Thymus (tissue), 11 donors: ENCODE results near the gene AJAP1. TPM values are rescaled to one million over a fixed set of nuclear protein-coding genes. Genes with fewer than 3 reads are reported as not detected.

ENCODE experiments used
- DNase-seq, 9 donors: peaks; one replicate each; pipeline ENCODE4 v3.0.0-alpha.2; 2013; ENCODE audit warnings: low spot score in 9 of 9, low read depth in 6 of 9, missing footprints in 1 of 9
- H3K27ac ChIP-seq, 2 donors: one replicate each; pipeline ENCODE4 v1.5.1; 2013; ENCODE audit warnings: control low read depth in 1 of 2, low read depth in 1 of 2, low read length in 1 of 2, mild to moderate bottlenecking in 1 of 2, moderate library complexity in 1 of 2
- H3K27me3 ChIP-seq, 2 donors: one replicate each; pipeline ENCODE4 v1.5.1; 2013; ENCODE audit warnings: low read length in 1 of 2; ENCODE audit not compliant: control insufficient read depth in 2 of 2, insufficient read depth in 1 of 2
- H3K36me3 ChIP-seq, 2 donors: one replicate each; pipeline ENCODE4 v1.5.1; 2013; ENCODE audit warnings: low read length in 1 of 2, mild to moderate bottlenecking in 1 of 2, moderate library complexity in 1 of 2; ENCODE audit not compliant: control insufficient read depth in 2 of 2, insufficient read depth in 2 of 2
- H3K4me1 ChIP-seq, 2 donors: one replicate each; pipeline ENCODE4 v1.5.1; 2013; ENCODE audit warnings: low read length in 2 of 2; ENCODE audit not compliant: control insufficient read depth in 2 of 2, insufficient read depth in 2 of 2
- H3K4me3 ChIP-seq, 2 donors: one replicate each; pipeline ENCODE4 v1.5.1; 2013; ENCODE audit warnings: low read length in 2 of 2, control low read depth in 1 of 2, mild to moderate bottlenecking in 1 of 2
- H3K9me3 ChIP-seq, 2 donors: one replicate each; pipeline ENCODE4 v1.5.1; 2013; ENCODE audit warnings: low read length in 1 of 2, mild to moderate bottlenecking in 1 of 2; ENCODE audit not compliant: control insufficient read depth in 2 of 2, insufficient read depth in 1 of 2
- WGBS: extraction: QIAGEN DNeasy Blood & Tissue Kit; methylation state at CpG from one replicate; pipeline ENCODE4 v1.1.7; 2013; 5-methylcytosine and 5-hydroxymethylcytosine counted together
- polyA plus RNA-seq: library from polyadenylated mRNA; stranded (reverse); fragments of 200-250 nt; gene quantifications from one replicate; pipeline ENCODE4 v1.2.3, GENCODE V29; 2013
- total RNA-seq: library from RNA; stranded (reverse); fragments of 120-200 nt; gene quantifications from one replicate; pipeline ENCODE4 v1.2.4, GENCODE V29; 2013
- donor health status: healthy.

AJAP1 gene
- total and polyA plus RNA-seq, 2 donors = 0.09 to 0.16 TPM

GRCh38 chr1:4741876-4742423 lies 87.5 kb downstream of the AJAP1 start:
- WGBS = 74% methylated on average over 8 of the region's 8 CpGs
- Histone ChIP-seq H3K9me3 (no peaks in the 10 kb centered on the region), H3K4me3 (no peak overlapping the region), H3K36me3 (no peaks in the 10 kb centered on the region), H3K4me1 (no peaks in the 10 kb centered on the region), H3K27me3 (no peaks in the 10 kb centered on the region), H3K27ac (no peak overlapping the region)
- no peak for DNase-seq

DNA sequence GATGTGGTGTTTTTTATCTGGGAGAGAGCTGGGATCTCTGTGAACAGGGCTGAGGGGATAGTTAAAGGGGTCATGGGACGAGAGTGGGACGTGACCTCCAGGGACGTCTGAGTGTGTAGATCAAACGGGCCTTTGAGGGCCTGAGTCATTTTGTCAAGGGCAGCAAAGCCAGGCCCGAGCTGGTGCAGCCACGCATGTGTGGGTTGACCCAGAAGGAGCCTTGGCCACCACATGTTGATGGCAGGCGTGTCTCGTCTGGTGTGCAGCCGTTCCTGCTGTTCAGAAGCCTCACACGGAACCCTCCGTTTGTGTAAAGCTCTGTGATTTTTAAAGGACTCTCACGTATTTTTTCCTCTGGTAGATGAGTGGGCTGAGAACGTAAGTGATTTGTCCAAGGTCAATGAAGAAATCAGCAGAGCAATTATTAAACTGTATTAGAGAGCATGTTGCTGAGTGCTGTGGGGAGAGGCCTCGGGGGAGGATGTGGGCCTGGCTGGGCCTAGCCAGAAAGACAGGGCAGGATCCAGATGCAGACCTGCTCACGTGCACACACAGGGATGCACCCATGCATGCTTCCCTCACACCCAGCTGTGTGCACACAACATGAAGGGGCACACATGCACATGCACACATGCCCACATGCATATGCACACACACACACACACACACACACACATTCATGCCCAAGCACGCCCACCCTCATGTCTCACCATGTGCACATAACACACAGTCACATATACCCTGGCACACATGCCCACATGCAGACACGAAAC lies 89.8 kb downstream of the AJAP1 start:
- no peak overlapping the region for H3K4me3 ChIP-seq
- no peaks in the 10 kb centered on the region for H3K4me1 ChIP-seq
- no peaks in the 10 kb centered on the region for H3K27me3 ChIP-seq
- no peaks in the 10 kb centered on the region for H3K9me3 ChIP-seq
- DNase-seq = no peak
- H3K27ac ChIP-seq = no peak overlapping the region
- H3K36me3 ChIP-seq = no peaks in the 10 kb centered on the region
- WGBS = 91% methylated on average over 17 of the region's 17 CpGs

- DNase-seq = no peak
- WGBS = 52% methylated on average over 7 of the region's 7 CpGs
- H3K9me3 ChIP-seq = no peaks in the 10 kb centered on the region
- H3K27me3 ChIP-seq = no peaks in the 10 kb centered on the region
- H3K4me1 ChIP-seq = no peaks in the 10 kb centered on the region
- no peak overlapping the region for H3K27ac ChIP-seq
- no peaks in the 10 kb centered on the region for H3K36me3 ChIP-seq
- no peak overlapping the region for H3K4me3 ChIP-seq
Measured at GRCh38 chr1:4745560-4745959, 91.2 kb downstream of the AJAP1 start.

DNA sequence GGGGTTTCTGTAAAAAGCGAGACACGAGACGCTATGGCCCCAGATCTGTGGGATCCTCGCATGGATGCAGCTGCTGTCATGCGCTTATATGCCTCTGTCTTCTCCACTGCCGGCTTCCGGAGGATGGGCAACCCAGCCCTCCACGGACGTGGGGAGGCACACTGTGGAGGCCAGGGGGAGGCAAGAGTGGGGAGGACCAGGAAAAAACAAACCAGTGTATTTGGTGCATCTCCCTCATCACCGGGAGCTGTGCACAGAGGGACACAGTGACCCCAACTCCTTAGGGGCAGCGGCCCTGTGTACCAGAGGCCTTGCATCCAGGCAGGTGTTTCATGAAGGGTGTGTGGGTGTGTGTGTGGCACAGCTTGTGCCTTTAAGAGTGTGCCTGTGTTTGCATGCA lies 95.0 kb downstream of the AJAP1 start:
- Histone ChIP-seq H3K36me3 (no peaks in the 10 kb centered on the region), H3K9me3 (no peaks in the 10 kb centered on the region), H3K27ac (no peak overlapping the region), H3K27me3 (no peaks in the 10 kb centered on the region), H3K4me3 (no peak overlapping the region), H3K4me1 (no peaks in the 10 kb centered on the region)
- no peak for DNase-seq
- 92% methylated on average over 11 of the region's 11 CpGs for WGBS

DNA sequence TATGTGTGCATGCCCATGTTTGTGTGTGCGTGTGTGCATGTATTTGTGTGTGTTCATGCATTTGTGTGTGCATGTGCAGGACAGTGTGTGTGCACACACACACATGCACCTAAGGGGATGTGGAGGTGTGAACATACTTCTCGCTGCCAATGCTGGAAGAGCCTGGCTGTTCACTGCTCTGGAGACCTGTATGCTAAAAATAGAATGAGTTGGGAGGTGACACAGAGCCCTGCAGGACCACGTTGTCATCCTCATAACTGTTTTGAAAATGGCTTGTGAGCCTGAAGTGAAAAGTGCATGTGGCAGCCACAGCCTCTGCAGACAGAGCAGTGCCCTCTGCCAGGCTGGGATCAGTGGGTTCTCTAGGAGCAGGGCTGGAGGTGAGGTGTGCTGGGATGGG lies 95.8 kb downstream of the AJAP1 start:
- Histone ChIP-seq H3K9me3 (peaks cover 0 to 5% of the 10 kb centered on the region in 2 donors), H3K4me1 (no peaks in the 10 kb centered on the region), H3K4me3 (no peak overlapping the region), H3K36me3 (no peaks in the 10 kb centered on the region), H3K27ac (no peak overlapping the region), H3K27me3 (no peaks in the 10 kb centered on the region)
- DNase-seq = no peak
- 70% methylated on average over 3 of the region's 3 CpGs for WGBS

DNA sequence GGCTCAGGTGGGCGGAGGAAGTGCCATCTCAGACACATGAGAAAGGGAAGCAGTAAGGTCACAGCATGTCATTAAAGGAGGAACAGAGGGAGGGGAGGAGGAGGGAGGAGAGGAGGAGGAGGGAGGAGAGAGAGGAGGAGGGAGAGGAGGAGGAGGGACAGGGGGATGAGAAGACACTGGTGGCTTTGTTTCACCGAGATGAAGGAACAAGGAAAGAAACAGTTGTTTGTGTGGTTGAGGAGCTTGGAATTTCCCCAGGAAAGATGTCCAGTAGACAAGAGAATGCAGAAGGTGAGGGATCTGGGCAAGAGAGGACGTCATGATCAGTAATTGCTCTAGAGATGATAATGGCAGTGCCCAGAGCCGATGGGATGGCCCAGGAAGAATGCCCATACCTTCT lies 97.7 kb downstream of the AJAP1 start:
- Histone ChIP-seq H3K36me3 (no peaks in the 10 kb centered on the region), H3K4me1 (no peaks in the 10 kb centered on the region), H3K27me3 (no peaks in the 10 kb centered on the region), H3K4me3 (no peak overlapping the region), H3K9me3 (peaks cover 0 to 9% of the 10 kb centered on the region in 2 donors), H3K27ac (no peak overlapping the region)
- DNase-seq = no peak
- WGBS = 74% methylated on average over 4 of the region's 4 CpGs

GRCh38 chr1:4754816-4755215 lies 100.4 kb downstream of the AJAP1 start:
- no peak for DNase-seq
- H3K27ac ChIP-seq = no peak overlapping the region
- H3K4me3 ChIP-seq = no peak overlapping the region
- no peaks in the 10 kb centered on the region for H3K27me3 ChIP-seq
- 62% methylated on average over 2 of the region's 2 CpGs for WGBS
- H3K9me3 ChIP-seq = peaks cover 0 to 14% of the 10 kb centered on the region in 2 donors
- H3K36me3 ChIP-seq = no peaks in the 10 kb centered on the region
- no peaks in the 10 kb centered on the region for H3K4me1 ChIP-seq

DNA sequence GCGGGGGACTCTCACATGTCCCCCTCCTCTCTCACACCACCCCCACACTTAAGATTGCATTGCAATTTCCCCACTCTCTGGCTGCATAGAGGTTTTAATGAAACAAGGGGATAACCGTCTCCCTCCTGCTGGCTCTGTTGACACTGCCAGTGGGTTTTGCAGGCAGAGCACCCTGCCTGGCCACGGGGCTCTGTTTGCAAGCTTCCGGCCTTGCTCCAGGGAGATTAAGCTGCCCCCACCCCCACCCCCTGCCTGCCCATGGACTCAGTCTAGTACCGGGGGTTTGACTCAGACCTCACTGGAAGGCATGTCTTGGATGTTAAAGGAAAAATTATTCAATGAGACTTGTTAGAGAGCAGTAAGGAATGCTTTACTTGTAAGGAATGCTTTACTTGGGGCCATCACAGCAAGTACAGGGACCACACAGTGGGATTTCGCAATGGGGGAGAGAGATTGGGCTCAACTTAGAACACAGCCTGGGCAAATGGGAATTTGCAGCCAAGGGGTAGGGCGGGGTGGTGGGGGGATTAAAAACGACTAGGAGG lies 101.0 kb downstream of the AJAP1 start:
- Histone ChIP-seq H3K4me1 (no peaks in the 10 kb centered on the region), H3K36me3 (no peaks in the 10 kb centered on the region), H3K27me3 (no peaks in the 10 kb centered on the region), H3K27ac (no peak overlapping the region), H3K4me3 (no peak overlapping the region), H3K9me3 (peaks cover 0 to 14% of the 10 kb centered on the region in 2 donors)
- DNase-seq = no peak
- 21% methylated on average over 8 of the region's 8 CpGs for WGBS

GRCh38 chr1:4755864-4756504 lies 101.6 kb downstream of the AJAP1 start:
- no peak overlapping the region for H3K4me3 ChIP-seq
- no peaks in the 10 kb centered on the region for H3K4me1 ChIP-seq
- WGBS = 78% methylated on average over 8 of the region's 8 CpGs
- no peaks in the 10 kb centered on the region for H3K27me3 ChIP-seq
- peaks cover 0 to 14% of the 10 kb centered on the region in 2 donors for H3K9me3 ChIP-seq
- DNase-seq = no peak
- H3K27ac ChIP-seq = no peak overlapping the region
- no peaks in the 10 kb centered on the region for H3K36me3 ChIP-seq
